OCI-LY3 (cell line): ENCODE results near the gene GLB1L3.
"Not testable (repeated sequence)": the region's sequence is repeated elsewhere in the genome, so short reads cannot be mapped to it uniquely, and the experiment has no call there.

ENCODE experiments used
- H2AFZ ChIP-seq: fragments of 200-600, 300-600 bp; shearing (Covaris generic); 2 replicates; pipeline ENCODE4 v1.6.0; 2014; ENCODE audit warnings: antibody characterized with exemption, low read depth, low read length
- H3K27ac ChIP-seq: fragments of 200-600, 300-600 bp; sonication (generic); 2 replicates; pipeline ENCODE4 v1.5.1; 2014; ENCODE audit warnings: mild to moderate bottlenecking, low read length, moderate library complexity, mixed read lengths
- H3K27me3 ChIP-seq: fragments of 200-600, 300-600 bp; sonication (generic); 2 replicates; pipeline ENCODE4 v1.6.1; 2014; ENCODE audit warnings: low read depth, low read length, mixed read lengths
- H3K36me3 ChIP-seq: fragments of 200-600, 300-600 bp; sonication (generic); replicated peaks from 2 replicates; pipeline ENCODE3; 2014; ENCODE audit warnings: low read depth, low read length, mixed read lengths
- H3K4me1 ChIP-seq: fragments of 300-600, 200-600 bp; sonication (generic); 2 replicates; pipeline ENCODE4 v1.6.1; 2014; ENCODE audit warnings: low read length, mixed read lengths
- H3K4me2 ChIP-seq: fragments of 200-600, 300-600 bp; sonication (generic); 2 replicates; pipeline ENCODE4 v1.6.1; 2014; ENCODE audit warnings: low read length, mixed read lengths
- H3K4me3 ChIP-seq: fragments of 300-600, 200-600 bp; sonication (generic); 2 replicates; pipeline ENCODE4 v1.5.1; 2014; ENCODE audit warnings: antibody characterized with exemption, mild to moderate bottlenecking, low read length, moderate library complexity
- H3K79me2 ChIP-seq: fragments of 300-600, 200-600 bp; shearing (Covaris generic); 2 replicates; pipeline ENCODE4 v1.6.1; 2014; ENCODE audit warnings: mild to moderate bottlenecking, low read length, mixed read lengths
- H3K9ac ChIP-seq: fragments of 300-600, 200-600 bp; shearing (Covaris generic); 2 replicates; pipeline ENCODE4 v1.6.0; 2014; ENCODE audit warnings: mild to moderate bottlenecking, low read length, moderate library complexity
- H3K9me3 ChIP-seq: fragments of 200-600, 300-600 bp; shearing (Covaris generic); 2 replicates; pipeline ENCODE4 v1.6.1; 2014; ENCODE audit warnings: low read length, mixed read lengths; ENCODE audit not compliant: insufficient read depth
- H4K20me1 ChIP-seq: fragments of 200-600, 300-600 bp; sonication (generic); 2 replicates; pipeline ENCODE4 v1.6.1; 2016; ENCODE audit warnings: low read length, mixed read lengths; ENCODE audit not compliant: insufficient read depth
- CTCF ChIP-seq: fragments of 200-600, 300-600 bp; sonication (generic); IDR thresholded peaks from 2 replicates; pipeline ENCODE4 v1.5.1; 2014; ENCODE audit warnings: antibody characterized with exemption, low read length, low read depth
- EZH2phosphoT487 ChIP-seq: fragments of 200-600 bp; shearing (Covaris generic); IDR thresholded peaks from 2 replicates; pipeline ENCODE4 v1.6.1; 2018; ENCODE audit warnings: antibody characterized with exemption, mixed run types, low read depth

The GLB1L3 gene

GRCh38 chr11:134317103-134317502 lies 40.9 kb downstream of the GLB1L3 start:
- Histone ChIP-seq H3K4me1 (no peaks in the 10 kb centered on the region), H3K79me2 (no peaks in the 10 kb centered on the region), H4K20me1 (no peaks in the 10 kb centered on the region), H3K4me3 (no peak overlapping the region), H3K9ac (no peak overlapping the region), H3K27ac (no peak overlapping the region), H3K4me2 (no peak overlapping the region), H3K27me3 (0 out of 2 replicates have a peak, but pooled peaks cover 4% of the 10 kb centered on the region), H2AFZ (no peak overlapping the region), H3K36me3 (no peaks in the 10 kb centered on the region), H3K9me3 (peaks cover 8% of the 10 kb centered on the region; the same call in 1 of the 2 replicates)
- no peak for TF ChIP-seq EZH2phosphoT487
- TF ChIP-seq CTCF: no peak

- H3K27ac ChIP-seq, H3K4me2 ChIP-seq, H3K4me3 ChIP-seq, H3K27me3 ChIP-seq, H3K9ac ChIP-seq, H2AFZ ChIP-seq, H3K4me1 ChIP-seq, H3K79me2 ChIP-seq, H4K20me1 ChIP-seq, H3K9me3 ChIP-seq, H3K36me3 ChIP-seq: not testable (repeated sequence)
Observed at GRCh38 chr11:134321373-134321772, 45.2 kb downstream of the GLB1L3 start.

- H3K4me1 ChIP-seq: no peaks in the 10 kb centered on the region
- H3K4me3 ChIP-seq: no peak overlapping the region
- H3K27me3 ChIP-seq: 0 out of 2 replicates have a peak, but pooled peaks cover 4% of the 10 kb centered on the region
- H4K20me1 ChIP-seq: no peaks in the 10 kb centered on the region
- TF ChIP-seq EZH2phosphoT487 (no peak), CTCF (no peak)
- no peak overlapping the region for H3K27ac ChIP-seq
- no peak overlapping the region for H3K9ac ChIP-seq
- H3K36me3 ChIP-seq: no peaks in the 10 kb centered on the region
- H3K79me2 ChIP-seq: no peaks in the 10 kb centered on the region
- peaks cover 8% of the 10 kb centered on the region; the same call in 1 of the 2 replicates for H3K9me3 ChIP-seq
- H3K4me2 ChIP-seq: no peak overlapping the region
- H2AFZ ChIP-seq: no peak overlapping the region
Observed at GRCh38 chr11:134322553-134322952, 46.4 kb downstream of the GLB1L3 start.

GRCh38 chr11:134328433-134328832 lies 52.3 kb downstream of the GLB1L3 start:
- Histone ChIP-seq H3K9ac (no peak overlapping the region), H4K20me1 (no peaks in the 10 kb centered on the region), H3K36me3 (no peaks in the 10 kb centered on the region), H3K4me1 (no peaks in the 10 kb centered on the region), H3K4me2 (no peak overlapping the region), H3K4me3 (no peak overlapping the region), H3K79me2 (no peaks in the 10 kb centered on the region), H3K27me3 (no peaks in the 10 kb centered on the region), H3K27ac (no peak overlapping the region), H3K9me3 (no peaks in the 10 kb centered on the region), H2AFZ (no peak overlapping the region)
- TF ChIP-seq EZH2phosphoT487 (no peak), CTCF (no peak)
